Tibial artery (tissue), 4 donors: ENCODE data around the gene MSMP.

ENCODE experiments used
- DNase-seq, 2 donors: peaks; one replicate each; pipeline ENCODE4 v3.0.0-alpha.2; 2019
- H3K27ac ChIP-seq, 2 donors: fragments of 200-600 bp; sonication (generic) in 1 of 2; 1 replicate in 1 of 2; 2 replicates in 1 of 2; pipeline ENCODE4 v1.5.1; 2018 to 2019; ENCODE audit warnings: mild to moderate bottlenecking in 1 of 2
- H3K27me3 ChIP-seq, 2 donors: fragments of 200-600 bp; sonication (generic) in 1 of 2; one replicate each; pipeline versions ENCODE4 v1.5.1 to v1.6.0; 2016 to 2019
- H3K36me3 ChIP-seq, 3 donors: fragments of 200-600 bp; sonication (generic) in 2 of 3; one replicate each; pipeline ENCODE4 v1.5.1; 2016 to 2019; ENCODE audit warnings: mild to moderate bottlenecking in 2 of 3
- H3K4me1 ChIP-seq, 4 donors: fragments of 200-600 bp; sonication (generic) in 2 of 4; 1 replicate in 3 of 4; 2 replicates in 1 of 4; pipeline ENCODE4 v1.5.1; 2016 to 2019
- H3K4me3 ChIP-seq, 2 donors: fragments of 200-600 bp; sonication (generic) in 1 of 2; 1 replicate in 1 of 2; 2 replicates in 1 of 2; pipeline ENCODE4 v1.5.1; 2018 to 2019; ENCODE audit warnings: mild to moderate bottlenecking in 2 of 2
- H3K9me3 ChIP-seq, 3 donors: fragments of 200-600 bp; sonication (generic) in 1 of 3; one replicate each; pipeline ENCODE4 v1.5.1; 2016 to 2019
- intact Hi-C: fragments of 100-400 bp; cut with DNase I; formaldehyde crosslinking; loops from one replicate; pipeline ENCODE4 v1.15.0; 2023; ENCODE audit warnings: low total_unique reads
- TF ChIP-seq, protein P1 (sequence below), 2 experiments: fragments of 200-600 bp in 1 of 2; fragments of 450-650 bp in 1 of 2; IDR thresholded peaks; one replicate each; pipeline ENCODE4 v1.5.1; 2017 to 2019; ENCODE audit warnings: antibody characterized with exemption in 2 of 2, mild to moderate bottlenecking in 1 of 2, moderate library complexity in 1 of 2

Gene MSMP

DNA sequence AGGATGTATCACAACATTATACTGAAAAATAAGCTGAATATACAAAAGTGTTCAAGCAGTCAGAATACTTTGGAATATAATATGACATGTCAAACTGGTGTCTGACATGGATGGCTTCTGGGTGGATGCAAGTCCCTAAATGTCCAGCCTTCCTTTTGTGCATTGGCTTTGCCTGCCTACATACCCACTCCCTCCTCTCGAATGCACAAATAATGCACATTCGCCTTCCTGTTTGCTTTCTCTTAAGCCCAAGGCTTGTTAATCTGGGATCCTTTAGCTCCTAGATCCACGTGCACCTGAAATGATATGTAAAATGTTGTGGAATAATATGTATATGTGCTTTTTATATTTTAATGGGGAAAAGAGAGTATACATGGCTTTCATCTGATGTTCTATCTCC lies 24.4 kb upstream of the MSMP start:
- intact Hi-C loops, result no loop called here
- H3K27ac ChIP-seq, result no peak overlapping the region
- no peaks in the 10 kb centered on the region for H3K27me3 ChIP-seq
- no peak for DNase-seq
- no peaks in the 10 kb centered on the region for H3K9me3 ChIP-seq
- no peaks in the 10 kb centered on the region for H3K36me3 ChIP-seq
- TF ChIP-seq, protein P1, sequence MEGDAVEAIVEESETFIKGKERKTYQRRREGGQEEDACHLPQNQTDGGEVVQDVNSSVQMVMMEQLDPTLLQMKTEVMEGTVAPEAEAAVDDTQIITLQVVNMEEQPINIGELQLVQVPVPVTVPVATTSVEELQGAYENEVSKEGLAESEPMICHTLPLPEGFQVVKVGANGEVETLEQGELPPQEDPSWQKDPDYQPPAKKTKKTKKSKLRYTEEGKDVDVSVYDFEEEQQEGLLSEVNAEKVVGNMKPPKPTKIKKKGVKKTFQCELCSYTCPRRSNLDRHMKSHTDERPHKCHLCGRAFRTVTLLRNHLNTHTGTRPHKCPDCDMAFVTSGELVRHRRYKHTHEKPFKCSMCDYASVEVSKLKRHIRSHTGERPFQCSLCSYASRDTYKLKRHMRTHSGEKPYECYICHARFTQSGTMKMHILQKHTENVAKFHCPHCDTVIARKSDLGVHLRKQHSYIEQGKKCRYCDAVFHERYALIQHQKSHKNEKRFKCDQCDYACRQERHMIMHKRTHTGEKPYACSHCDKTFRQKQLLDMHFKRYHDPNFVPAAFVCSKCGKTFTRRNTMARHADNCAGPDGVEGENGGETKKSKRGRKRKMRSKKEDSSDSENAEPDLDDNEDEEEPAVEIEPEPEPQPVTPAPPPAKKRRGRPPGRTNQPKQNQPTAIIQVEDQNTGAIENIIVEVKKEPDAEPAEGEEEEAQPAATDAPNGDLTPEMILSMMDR (IDR thresholded peaks at IDR 0.05), result no peak
- no peak overlapping the region for H3K4me3 ChIP-seq
- H3K4me1 ChIP-seq, result no peaks in the 10 kb centered on the region

DNA sequence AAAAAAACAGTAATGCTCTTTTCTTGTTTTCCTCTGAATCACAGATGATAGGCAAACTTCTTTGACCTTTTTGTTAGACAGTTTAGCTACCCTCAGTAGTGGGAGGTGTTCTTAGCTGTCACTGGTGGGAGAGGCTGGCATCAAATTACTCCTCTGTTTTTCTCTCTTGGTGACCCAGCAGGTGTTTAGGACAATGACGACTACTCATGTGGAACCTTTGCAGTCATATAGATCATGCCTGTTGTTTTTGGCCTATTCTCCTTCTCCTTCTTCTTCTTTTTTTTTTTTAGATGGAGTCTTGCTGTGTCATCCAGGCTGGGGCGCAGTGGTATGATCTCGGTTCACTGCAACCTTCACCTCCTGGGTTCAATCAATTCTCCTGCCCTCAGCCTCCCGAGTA lies 21.9 kb upstream of the MSMP start:
- Histone ChIP-seq H3K27me3 (no peaks in the 10 kb centered on the region), H3K9me3 (no peaks in the 10 kb centered on the region), H3K27ac (no peak overlapping the region), H3K36me3 (no peaks in the 10 kb centered on the region), H3K4me1 (peaks cover 0 to 11% (median 10%) of the 10 kb centered on the region in 4 donors), H3K4me3 (no peak overlapping the region)
- intact Hi-C loops, result no loop called here
- no peak for DNase-seq
- TF ChIP-seq, protein P1 (IDR thresholded peaks at IDR 0.05), result no peak

DNA sequence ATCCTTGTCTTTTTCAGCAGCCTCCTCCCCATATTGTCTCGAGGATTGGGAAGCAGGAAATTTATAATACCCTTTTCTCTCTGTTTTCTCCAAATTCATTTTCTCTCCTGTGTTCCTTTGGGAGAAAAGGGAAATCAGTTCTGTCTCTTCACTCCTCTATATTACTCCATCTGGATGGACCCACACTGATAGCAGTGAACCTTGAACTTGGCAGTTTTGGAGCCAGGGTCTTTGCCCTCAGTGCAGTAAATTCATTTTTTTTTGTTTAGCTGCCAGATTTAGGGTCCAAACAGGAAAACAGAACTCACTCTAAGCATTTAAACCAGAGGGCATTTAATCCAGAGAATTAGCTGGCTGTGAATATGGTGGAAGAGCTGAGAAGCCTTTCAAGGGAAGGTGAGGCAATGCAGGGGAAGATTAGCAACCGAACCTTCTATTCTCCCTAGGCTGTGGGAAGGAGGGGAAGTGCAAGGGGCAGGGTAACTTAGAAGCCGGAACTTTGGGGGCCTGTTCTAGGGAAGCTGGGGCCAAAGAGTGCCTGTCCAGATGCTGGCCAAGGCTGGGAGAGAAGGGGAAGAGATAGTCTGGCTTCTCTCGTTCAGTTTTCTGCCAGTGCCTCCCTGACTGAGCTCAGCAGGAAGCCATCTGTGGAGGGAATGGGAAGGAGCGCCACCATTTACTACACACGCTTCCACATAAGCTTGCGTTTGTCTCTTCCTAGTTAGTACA lies 21.0 kb upstream of the MSMP start:
- no peaks in the 10 kb centered on the region for H3K36me3 ChIP-seq
- H3K9me3 ChIP-seq, result no peaks in the 10 kb centered on the region
- intact Hi-C loops, result no loop called here
- H3K27ac ChIP-seq, result no peak overlapping the region
- no peak overlapping the region for H3K4me3 ChIP-seq
- DNase-seq, result peak in 1 of 2 donors; percentile 34
- H3K4me1 ChIP-seq, result peaks cover 0 to 20% (median 18%) of the 10 kb centered on the region in 4 donors
- H3K27me3 ChIP-seq, result no peaks in the 10 kb centered on the region
- TF ChIP-seq, protein P1 (IDR thresholded peaks at IDR 0.05), result no peak

DNA sequence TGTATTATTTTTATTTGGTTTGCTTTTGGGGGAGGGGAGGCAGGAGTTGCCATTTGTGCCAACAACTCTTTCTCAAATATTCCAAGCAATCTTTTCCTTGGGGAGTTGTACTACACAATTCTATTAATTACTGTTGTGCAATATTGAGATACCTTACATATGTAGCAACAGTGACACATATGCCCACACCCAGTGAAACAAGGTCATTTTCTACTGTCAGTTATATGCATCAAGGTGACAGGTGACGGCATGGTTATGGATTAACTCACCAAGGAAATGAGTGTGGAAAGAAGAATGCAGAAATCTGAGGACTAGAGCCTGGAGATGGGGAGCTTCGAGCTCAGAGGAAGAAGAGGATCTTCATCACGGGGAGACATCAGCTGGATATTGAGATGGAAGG lies 17.9 kb upstream of the MSMP start:
- H3K4me1 ChIP-seq, result peaks cover 0 to 23% (median 18%) of the 10 kb centered on the region in 4 donors
- no peaks in the 10 kb centered on the region for H3K9me3 ChIP-seq
- TF ChIP-seq, protein P1 (IDR thresholded peaks at IDR 0.05), result no peak
- no peak for DNase-seq
- intact Hi-C loops, result no loop called here
- H3K36me3 ChIP-seq, result no peaks in the 10 kb centered on the region
- no peak overlapping the region for H3K27ac ChIP-seq
- no peaks in the 10 kb centered on the region for H3K27me3 ChIP-seq
- no peak overlapping the region for H3K4me3 ChIP-seq

DNA sequence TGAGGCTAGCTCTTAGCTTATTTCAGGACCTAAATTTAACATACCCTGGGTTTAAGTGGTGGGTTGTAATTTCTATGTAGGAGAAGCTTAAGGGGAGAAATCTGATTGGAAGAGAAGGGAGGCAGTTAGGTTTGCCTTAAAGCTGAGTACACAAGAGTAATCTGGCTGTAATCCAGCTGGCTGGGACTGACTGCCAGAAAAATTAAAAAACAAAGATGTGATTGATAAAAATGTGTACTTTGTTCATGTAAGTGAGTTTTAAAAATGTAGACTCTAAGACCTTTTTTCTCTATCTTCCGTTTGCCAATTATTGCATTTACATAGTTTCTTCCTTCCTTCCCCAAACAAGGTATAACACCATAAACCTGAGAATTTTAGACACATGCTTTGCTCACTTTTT lies 17.5 kb upstream of the MSMP start:
- peak overlapping the region; percentile 54 to 59 for H3K27ac ChIP-seq
- no peak for DNase-seq
- no peaks in the 10 kb centered on the region for H3K9me3 ChIP-seq
- intact Hi-C loops, result no loop called here
- no peak overlapping the region for H3K4me3 ChIP-seq
- TF ChIP-seq, protein P1 (IDR thresholded peaks at IDR 0.05), result no peak
- H3K4me1 ChIP-seq, result peaks cover 0 to 23% (median 18%) of the 10 kb centered on the region in 4 donors
- no peaks in the 10 kb centered on the region for H3K27me3 ChIP-seq
- no peaks in the 10 kb centered on the region for H3K36me3 ChIP-seq
